OCI-LY3 (cell line): ENCODE results near the gene CDV3.

Experiments
- H2AFZ ChIP-seq: fragments of 200-600, 300-600 bp; shearing (Covaris generic); 2 replicates; pipeline ENCODE4 v1.6.0; 2014; ENCODE audit warnings: antibody characterized with exemption, low read depth, low read length
- H3K27ac ChIP-seq: fragments of 200-600, 300-600 bp; sonication (generic); 2 replicates; pipeline ENCODE4 v1.5.1; 2014; ENCODE audit warnings: mild to moderate bottlenecking, low read length, moderate library complexity, mixed read lengths
- H3K27me3 ChIP-seq: fragments of 200-600, 300-600 bp; sonication (generic); 2 replicates; pipeline ENCODE4 v1.6.1; 2014; ENCODE audit warnings: low read depth, low read length, mixed read lengths
- H3K36me3 ChIP-seq: fragments of 200-600, 300-600 bp; sonication (generic); replicated peaks from 2 replicates; pipeline ENCODE3; 2014; ENCODE audit warnings: low read depth, low read length, mixed read lengths
- H3K4me1 ChIP-seq: fragments of 300-600, 200-600 bp; sonication (generic); 2 replicates; pipeline ENCODE4 v1.6.1; 2014; ENCODE audit warnings: low read length, mixed read lengths
- H3K4me2 ChIP-seq: fragments of 200-600, 300-600 bp; sonication (generic); 2 replicates; pipeline ENCODE4 v1.6.1; 2014; ENCODE audit warnings: low read length, mixed read lengths
- H3K4me3 ChIP-seq: fragments of 300-600, 200-600 bp; sonication (generic); 2 replicates; pipeline ENCODE4 v1.5.1; 2014; ENCODE audit warnings: antibody characterized with exemption, mild to moderate bottlenecking, low read length, moderate library complexity
- H3K79me2 ChIP-seq: fragments of 300-600, 200-600 bp; shearing (Covaris generic); 2 replicates; pipeline ENCODE4 v1.6.1; 2014; ENCODE audit warnings: mild to moderate bottlenecking, low read length, mixed read lengths
- H3K9ac ChIP-seq: fragments of 300-600, 200-600 bp; shearing (Covaris generic); 2 replicates; pipeline ENCODE4 v1.6.0; 2014; ENCODE audit warnings: mild to moderate bottlenecking, low read length, moderate library complexity
- H3K9me3 ChIP-seq: fragments of 200-600, 300-600 bp; shearing (Covaris generic); 2 replicates; pipeline ENCODE4 v1.6.1; 2014; ENCODE audit warnings: low read length, mixed read lengths; ENCODE audit not compliant: insufficient read depth
- H4K20me1 ChIP-seq: fragments of 200-600, 300-600 bp; sonication (generic); 2 replicates; pipeline ENCODE4 v1.6.1; 2016; ENCODE audit warnings: low read length, mixed read lengths; ENCODE audit not compliant: insufficient read depth
- CTCF ChIP-seq: fragments of 200-600, 300-600 bp; sonication (generic); IDR thresholded peaks from 2 replicates; pipeline ENCODE4 v1.5.1; 2014; ENCODE audit warnings: antibody characterized with exemption, low read length, low read depth
- EZH2phosphoT487 ChIP-seq: fragments of 200-600 bp; shearing (Covaris generic); IDR thresholded peaks from 2 replicates; pipeline ENCODE4 v1.6.1; 2018; ENCODE audit warnings: antibody characterized with exemption, mixed run types, low read depth

CDV3 gene

GRCh38 chr3:133588035-133588434, 14.5 kb downstream of the CDV3 start:
- Histone ChIP-seq H3K4me3 (no peak overlapping the region), H3K9me3 (no peaks in the 10 kb centered on the region), H3K27ac (no peak overlapping the region), H2AFZ (no peak overlapping the region), H3K36me3 (peaks cover 61% of the 10 kb centered on the region), H3K27me3 (no peaks in the 10 kb centered on the region), H4K20me1 (peaks cover 48% of the 10 kb centered on the region), H3K4me2 (no peak overlapping the region), H3K79me2 (peaks cover 39% of the 10 kb centered on the region), H3K9ac (no peak overlapping the region), H3K4me1 (peaks cover 14% of the 10 kb centered on the region)
- TF ChIP-seq CTCF (no peak), EZH2phosphoT487 (no peak)

- Histone ChIP-seq H3K4me1 (peaks cover 16% of the 10 kb centered on the region), H4K20me1 (peaks cover 39% of the 10 kb centered on the region), H3K9ac (no peak overlapping the region), H2AFZ (no peak overlapping the region), H3K9me3 (no peaks in the 10 kb centered on the region), H3K27ac (no peak overlapping the region), H3K4me2 (no peak overlapping the region), H3K4me3 (no peak overlapping the region), H3K36me3 (peaks cover 54% of the 10 kb centered on the region), H3K27me3 (no peaks in the 10 kb centered on the region), H3K79me2 (peaks cover 30% of the 10 kb centered on the region)
- TF ChIP-seq EZH2phosphoT487 (no peak), CTCF (no peak)
These were observed 15.4 kb downstream of the CDV3 start for GRCh38 chr3:133588784-133589465.

GRCh38 chr3:133589503-133589902, 16.0 kb downstream of the CDV3 start:
- H3K79me2 ChIP-seq = peaks cover 29% of the 10 kb centered on the region
- H3K4me3 ChIP-seq = no peak overlapping the region
- no peak for TF ChIP-seq CTCF
- no peak for TF ChIP-seq EZH2phosphoT487
- peaks cover 48% of the 10 kb centered on the region for H3K36me3 ChIP-seq
- H3K27ac ChIP-seq = no peak overlapping the region
- H3K9me3 ChIP-seq = no peaks in the 10 kb centered on the region
- H4K20me1 ChIP-seq = peaks cover 36% of the 10 kb centered on the region
- H3K27me3 ChIP-seq = no peaks in the 10 kb centered on the region
- no peak overlapping the region for H2AFZ ChIP-seq
- H3K9ac ChIP-seq = no peak overlapping the region
- H3K4me2 ChIP-seq = no peak overlapping the region
- H3K4me1 ChIP-seq = peaks cover 16% of the 10 kb centered on the region

GRCh38 chr3:133591271-133591742, 17.8 kb downstream of the CDV3 start:
- H3K4me2 ChIP-seq = no peak overlapping the region
- H2AFZ ChIP-seq = no peak overlapping the region
- H3K79me2 ChIP-seq = peaks cover 24% of the 10 kb centered on the region; the same call in 1 of the 2 replicates
- H3K4me1 ChIP-seq = peaks cover 16% of the 10 kb centered on the region
- H3K27ac ChIP-seq = no peak overlapping the region
- no peak overlapping the region for H3K4me3 ChIP-seq
- H3K36me3 ChIP-seq = peaks cover 40% of the 10 kb centered on the region
- peaks cover 33% of the 10 kb centered on the region for H4K20me1 ChIP-seq
- H3K9me3 ChIP-seq = no peaks in the 10 kb centered on the region
- TF ChIP-seq CTCF (no peak), EZH2phosphoT487 (no peak)
- no peaks in the 10 kb centered on the region for H3K27me3 ChIP-seq
- no peak overlapping the region for H3K9ac ChIP-seq
